DMS53 (cell line): ENCODE results near the gene ITGB8.
A peak's percentile ranks its signal among the peaks of the same experiment; 100 is the strongest.

ENCODE experiments used
- DNase-seq: peaks from one replicate; lab custom pipeline; 2025; lab: John Stamatoyannopoulos, UW

Gene ITGB8

DNA sequence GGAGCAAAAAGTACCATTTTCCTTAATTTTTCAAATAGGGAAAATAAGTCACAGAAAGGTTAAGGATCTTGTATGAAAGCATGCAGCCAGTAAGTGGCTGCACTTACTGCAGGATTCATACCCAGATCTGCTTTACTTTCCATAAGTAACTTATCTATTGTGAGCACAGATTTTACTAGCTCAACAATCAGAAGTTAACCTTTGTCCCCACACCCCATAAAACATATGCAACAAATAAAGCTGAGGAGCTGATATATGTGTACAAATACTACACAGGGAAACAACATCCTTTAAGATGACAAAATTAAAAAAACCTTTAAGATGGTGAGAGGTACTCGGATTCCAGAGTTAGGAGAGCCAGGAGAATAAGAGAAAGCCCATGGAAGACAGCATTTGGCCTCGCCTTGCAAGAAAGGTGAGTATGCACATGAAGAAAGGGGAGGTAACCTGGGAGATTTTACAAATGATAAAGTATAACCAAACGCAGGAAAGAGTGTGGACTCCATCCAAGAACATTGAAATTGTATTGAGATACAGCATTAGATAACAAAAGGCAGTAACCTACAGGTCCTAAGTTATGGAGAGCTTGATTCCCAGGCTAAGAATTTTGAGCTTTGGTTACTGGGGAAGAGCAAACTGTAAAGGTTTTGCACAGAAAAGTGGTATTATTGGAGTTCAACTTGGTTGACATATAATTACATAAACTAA lies 87.1 kb downstream of the ITGB8 start:
- no peak for DNase-seq

DNA sequence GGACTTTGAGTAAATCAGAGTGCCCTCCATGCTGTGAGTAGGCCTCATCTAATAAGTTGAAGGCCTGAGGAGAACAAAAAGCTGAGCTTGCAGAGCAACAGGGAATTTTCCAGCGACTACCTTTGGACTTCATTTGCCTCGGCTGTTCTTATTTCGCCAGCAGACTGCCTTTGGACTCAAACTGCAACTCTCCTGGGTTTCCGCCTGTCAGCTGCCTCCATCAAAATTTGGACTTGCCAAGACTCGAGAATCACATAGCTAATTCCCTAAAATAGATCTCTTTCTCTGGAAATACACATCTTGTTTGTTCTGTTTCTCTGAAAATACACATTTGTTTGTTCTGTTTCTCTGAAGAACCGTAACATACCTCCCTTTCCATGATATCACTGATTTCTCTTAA lies 93.8 kb downstream of the ITGB8 start:
- no peak for DNase-seq

DNA sequence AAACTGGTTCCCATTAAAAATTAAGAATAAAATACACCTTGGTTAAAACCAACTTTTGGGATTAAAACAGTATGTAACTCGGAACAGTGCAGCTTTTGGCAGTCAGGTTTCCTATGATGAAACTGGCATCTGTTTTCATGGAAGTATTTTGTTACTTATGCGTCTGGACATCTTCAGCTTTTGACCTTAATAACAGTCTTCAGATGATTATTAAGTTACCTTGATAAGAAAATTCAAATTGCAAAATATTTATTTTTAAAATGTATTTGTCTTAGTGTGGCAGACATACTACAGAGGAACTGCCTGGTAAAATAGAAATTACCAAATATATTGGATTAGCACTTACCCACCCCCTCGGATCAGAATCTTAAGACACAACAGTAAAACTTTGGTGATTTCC lies 100.0 kb downstream of the ITGB8 start:
- no peak for DNase-seq

DNA sequence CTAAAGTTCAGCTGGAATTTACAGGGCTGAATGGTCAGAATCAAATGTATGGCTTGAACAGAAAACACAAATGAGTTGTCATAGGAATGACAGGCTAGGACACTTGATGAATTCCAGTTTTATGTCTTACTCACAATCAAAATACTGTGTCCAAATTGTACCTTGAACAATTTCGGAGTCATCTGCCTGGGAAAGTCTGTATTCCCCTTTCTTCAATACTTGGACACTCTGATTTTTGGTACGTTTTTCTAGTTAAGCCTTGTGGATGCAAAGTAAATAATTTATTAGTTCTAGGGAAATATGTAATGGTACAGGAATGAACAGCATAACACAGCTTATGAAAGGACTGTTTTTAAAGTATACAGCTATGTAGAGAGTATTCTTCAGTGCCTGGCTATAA lies 100.4 kb downstream of the ITGB8 start:
- DNase-seq: no peak

DNA sequence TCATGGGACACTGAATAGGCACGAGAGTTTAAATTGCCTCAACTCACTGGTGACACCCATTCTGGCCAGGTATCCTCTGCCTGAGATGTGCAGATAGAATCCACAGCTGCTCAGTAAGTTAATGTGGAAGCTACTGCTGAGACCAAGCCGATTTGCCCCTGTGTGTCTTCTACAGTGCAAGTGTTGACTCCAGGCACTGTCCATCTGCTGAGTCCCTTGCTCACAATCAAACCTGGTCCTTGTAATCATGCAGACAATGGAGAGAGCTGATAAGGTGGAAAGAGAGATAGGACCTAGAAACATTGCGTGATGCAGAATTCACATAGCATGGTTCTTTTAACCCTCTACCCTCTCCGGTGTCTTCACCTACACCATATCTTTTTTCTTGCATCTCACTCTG lies 101.4 kb downstream of the ITGB8 start:
- no peak for DNase-seq

DNA sequence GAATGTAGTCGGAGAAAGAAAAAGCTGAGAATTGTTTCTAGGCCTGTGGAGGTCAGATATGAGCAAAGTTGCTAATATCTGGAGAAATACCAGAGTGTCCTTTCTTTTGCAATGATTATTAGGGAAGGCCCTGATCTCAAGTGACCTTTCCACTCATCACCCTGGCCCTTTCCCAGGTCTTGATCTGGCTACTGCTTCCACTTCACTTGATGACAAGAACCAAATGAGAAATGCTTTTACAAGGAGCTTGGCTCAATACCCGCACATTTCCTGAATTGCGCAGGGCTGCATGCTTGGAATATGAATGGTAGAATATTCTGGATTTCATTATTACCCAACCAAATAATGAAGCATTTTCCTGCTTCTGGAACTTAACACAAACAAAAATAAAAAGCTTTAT lies 104.6 kb downstream of the ITGB8 start:
- no peak for DNase-seq

DNA sequence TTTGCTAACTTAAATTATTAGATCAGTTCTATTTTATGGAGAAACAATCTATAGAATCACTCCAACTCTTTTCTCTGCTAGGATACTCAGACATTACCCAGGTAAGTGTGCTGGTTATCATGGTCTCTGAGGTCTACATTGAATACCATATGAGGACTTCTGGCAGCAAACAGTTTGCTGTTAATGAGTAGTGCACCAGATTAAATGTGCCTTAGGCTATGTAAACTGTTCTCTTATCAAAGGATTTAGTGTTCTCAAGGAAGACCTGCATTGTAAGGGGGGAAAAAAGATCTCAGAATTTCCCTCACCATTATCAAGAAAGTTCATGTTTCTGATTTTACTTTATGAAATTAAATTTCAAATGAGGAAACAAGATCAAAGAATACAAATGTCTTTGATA lies 107.5 kb downstream of the ITGB8 start:
- no peak for DNase-seq

DNA sequence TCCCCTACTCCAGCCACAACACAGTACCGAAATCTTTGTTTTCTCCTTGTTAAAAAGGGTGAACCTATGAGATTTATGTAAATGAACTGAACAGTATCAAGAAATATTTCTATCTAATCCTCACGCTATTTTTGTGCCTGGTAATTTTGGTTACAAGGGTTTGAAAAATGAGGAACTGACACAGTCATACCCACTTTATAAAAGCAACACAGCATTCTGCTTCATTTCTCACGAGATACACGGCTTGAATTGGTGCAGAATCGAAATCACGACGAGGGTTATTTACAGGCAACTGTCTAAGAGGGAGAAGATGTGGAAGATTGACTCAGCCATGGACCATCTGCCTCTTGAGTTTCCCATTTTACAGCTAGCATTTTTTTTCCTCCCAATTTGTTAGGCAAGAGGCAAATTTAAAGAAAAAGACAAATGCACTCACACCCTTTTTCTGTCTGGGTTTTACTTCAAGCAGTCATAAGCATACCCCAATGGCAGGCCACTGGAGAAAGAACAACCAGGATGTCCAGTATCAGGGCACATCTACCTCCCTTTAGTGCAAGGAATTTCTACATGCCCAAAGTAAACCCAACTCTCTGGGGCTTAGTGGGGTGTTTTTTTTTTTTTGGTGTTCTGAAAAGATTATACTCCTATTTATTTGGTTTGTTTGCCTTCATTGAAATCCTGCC lies 108.1 kb downstream of the ITGB8 start:
- no peak for DNase-seq

- no peak for DNase-seq
Measured at GRCh38 chr7:20439416-20440185, 108.9 kb downstream of the ITGB8 start.

GRCh38 chr7:20440472-20441105 lies 109.9 kb downstream of the ITGB8 start:
- DNase-seq: peak; percentile 68

GRCh38 chr7:20441346-20441745 lies 110.6 kb downstream of the ITGB8 start:
- DNase-seq: no peak

DNA sequence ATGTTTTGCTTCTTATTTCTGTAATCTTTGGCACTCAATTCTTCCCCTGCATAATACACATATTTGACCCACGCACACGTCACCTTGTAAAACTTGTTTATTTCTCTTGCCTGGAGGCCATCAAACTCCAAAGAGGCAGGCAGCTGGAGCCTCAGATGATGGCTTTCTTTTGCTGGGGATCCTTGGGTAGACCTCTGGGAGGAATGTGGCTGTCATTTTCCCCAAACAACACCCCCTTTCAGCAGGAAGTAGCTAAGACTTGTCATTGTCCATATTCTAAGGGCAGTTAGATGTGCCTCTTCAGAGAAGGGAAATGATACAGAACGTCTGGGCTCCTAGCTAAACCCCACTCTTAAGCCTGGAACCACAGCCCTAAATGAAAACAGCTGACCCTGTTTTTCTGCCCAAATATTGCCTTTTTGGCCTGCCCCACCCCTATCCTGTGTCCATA lies 111.3 kb downstream of the ITGB8 start:
- no peak for DNase-seq

DNA sequence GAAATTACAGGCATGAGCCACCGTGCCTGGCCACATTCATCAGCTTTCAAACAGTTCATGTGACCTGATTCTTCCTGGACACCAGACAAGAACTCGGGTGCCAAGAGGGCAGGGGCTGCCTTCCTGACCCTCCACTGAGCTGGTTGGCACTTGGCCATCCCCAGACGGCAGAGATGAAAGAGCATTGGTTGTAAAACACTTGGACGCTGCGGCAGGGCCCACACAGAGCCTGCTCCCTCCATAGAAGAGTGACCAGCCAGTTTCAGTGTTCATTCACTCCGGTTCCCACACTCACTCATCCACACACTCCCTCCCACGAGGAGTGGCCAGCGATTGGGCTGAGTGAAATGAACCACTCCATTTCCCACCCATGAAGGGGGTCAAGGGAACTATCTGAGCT lies 112.3 kb downstream of the ITGB8 start:
- DNase-seq: no peak

- DNase-seq: no peak
Measured at GRCh38 chr7:20444030-20444800, 113.5 kb downstream of the ITGB8 start.

- DNase-seq: no peak
Measured at GRCh38 chr7:20447021-20447650, 116.4 kb downstream of the ITGB8 start.

DNA sequence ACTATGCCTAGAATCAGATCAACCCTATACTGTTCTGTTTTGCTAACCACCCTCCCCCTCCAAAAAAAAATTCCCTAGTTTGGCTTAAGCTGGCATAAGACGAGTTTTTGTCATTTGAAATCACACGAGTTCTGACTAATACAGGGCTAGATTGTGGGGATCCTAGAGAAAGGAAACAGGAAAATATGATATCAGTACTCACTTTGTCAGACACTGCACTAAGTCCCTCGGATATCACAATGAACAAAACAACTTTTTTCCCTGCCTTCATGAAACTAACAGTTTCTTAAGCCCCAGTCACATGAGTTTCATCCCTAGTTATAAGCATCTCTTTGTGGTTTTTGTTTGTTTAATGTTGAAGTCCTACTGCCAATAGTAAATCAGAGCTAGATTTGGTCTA lies 118.5 kb downstream of the ITGB8 start:
- DNase-seq: no peak

DNA sequence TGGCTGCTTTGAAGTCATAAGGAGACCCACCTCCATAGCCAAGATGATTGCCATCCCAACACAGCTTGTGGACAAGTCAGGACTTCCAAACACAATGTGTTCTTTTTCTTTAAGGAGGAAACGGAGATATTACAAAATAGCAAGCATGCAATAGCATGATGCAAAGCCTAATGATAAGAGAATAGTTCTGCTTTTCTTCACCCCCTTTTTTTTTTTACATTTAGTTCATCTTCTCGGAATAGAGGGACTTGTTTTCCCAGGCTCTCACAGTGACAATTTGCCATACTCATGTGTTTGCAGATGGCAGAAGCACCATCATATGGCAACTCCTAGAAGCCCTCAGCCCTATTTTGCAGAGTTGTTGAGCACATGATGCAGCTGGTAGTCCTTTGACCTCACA lies 119.8 kb downstream of the ITGB8 start:
- no peak for DNase-seq

- no peak for DNase-seq
Measured at GRCh38 chr7:20454202-20454601, 123.5 kb downstream of the ITGB8 start.

DNA sequence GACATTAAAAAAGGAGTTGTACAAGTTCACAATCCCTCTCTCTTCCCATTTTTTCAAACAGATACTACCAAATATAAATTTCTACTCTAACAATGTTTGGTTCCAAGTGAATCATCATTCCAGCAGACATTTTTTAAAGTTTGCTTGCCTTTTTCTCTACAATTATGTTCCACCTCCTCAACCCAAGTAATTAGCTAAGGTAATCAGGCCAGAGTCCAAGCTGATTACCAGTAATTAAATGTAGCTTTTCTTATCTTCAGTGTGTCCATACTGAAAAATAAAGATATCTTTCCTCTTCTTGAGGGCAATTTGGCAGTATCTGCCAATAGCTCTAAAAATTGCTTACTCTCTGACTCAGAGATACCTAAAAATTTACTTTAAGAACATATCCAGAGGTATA lies 126.0 kb downstream of the ITGB8 start:
- DNase-seq: no peak

DNA sequence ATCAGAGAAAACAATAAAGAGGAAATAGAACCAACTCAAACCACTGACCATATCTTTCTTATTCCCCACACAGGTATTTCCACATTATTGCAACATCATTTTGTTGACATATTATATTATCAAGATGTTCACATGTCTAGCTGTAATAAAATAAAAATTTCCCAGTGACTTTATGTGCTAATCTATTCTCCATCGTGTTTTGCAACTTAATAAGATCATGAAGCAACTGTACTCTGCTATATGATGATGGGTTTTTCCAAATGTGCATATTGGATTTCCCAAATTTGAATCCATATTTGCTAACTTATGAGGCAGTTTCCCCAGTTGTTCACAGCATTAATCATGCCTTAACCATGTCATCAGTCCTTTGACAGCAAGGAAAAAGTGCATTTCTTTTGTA lies 127.8 kb downstream of the ITGB8 start:
- no peak for DNase-seq

DNA sequence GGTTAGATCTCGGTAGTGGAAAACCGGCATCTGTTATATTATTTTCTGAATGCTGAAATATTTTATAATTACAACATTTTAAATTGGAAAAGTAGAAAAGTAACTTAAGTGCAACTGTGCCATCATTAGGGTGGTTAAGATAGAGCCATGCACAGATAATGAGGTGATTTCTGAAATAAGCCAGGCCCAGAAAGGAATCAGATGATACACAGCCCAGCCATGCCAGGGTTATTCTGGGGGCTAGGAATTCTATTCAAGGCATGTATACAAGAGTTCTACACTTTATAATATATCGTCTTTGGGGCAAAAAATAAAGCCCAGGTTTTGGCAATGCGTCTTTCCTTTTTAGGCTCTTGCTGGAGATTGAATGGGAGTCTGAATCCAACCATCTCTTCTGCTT lies 128.7 kb downstream of the ITGB8 start:
- DNase-seq: no peak
